OCI-LY7 (cell line): ENCODE data around the gene PODXL2. TPM values are rescaled to one million over a fixed set of nuclear protein-coding genes. Genes with fewer than 3 reads are reported as not detected.

Experiments
- BruUV-seq: library from RNA; stranded (reverse); fragments of 400-500 nt; replicated peaks from 2 replicates; lab custom pipeline; 2021; lab: Mats Ljungman, UMichigan
- CTCF ChIA-PET: fragments of 300-600 bp; sonication (Branson Sonifier 250); formaldehyde crosslinking; loops from one replicate; lab custom pipeline; 2022; ENCODE audit warnings: antibody characterized with exemption; ENCODE audit not compliant: unreplicated experiment; lab: Charles Lee
- POLR2A ChIA-PET: fragments of 300-600 bp; sonication (Branson Sonifier 250); formaldehyde crosslinking; loops from one replicate; lab custom pipeline; 2022; ENCODE audit warnings: antibody characterized with exemption; lab: Charles Lee
- DNase-seq: peaks from one replicate; pipeline ENCODE4 v3.0.0-alpha.2; 2015; ENCODE audit warnings: low spot score
- H2AFZ ChIP-seq: fragments of 200-600 bp; sonication (generic), shearing (Covaris generic); 2 replicates; pipeline ENCODE4 v1.6.1; 2014; ENCODE audit warnings: mild to moderate bottlenecking, antibody characterized with exemption, low read length, moderate library complexity
- H3K27ac ChIP-seq: fragments of 200-600 bp; sonication (generic); 2 replicates; pipeline ENCODE4 v1.5.1; 2014; ENCODE audit warnings: mixed run types, low read depth, mild to moderate bottlenecking, moderate library complexity, low read length, inconsistent platforms; ENCODE audit not compliant: poor library complexity, severe bottlenecking
- H3K36me3 ChIP-seq: fragments of 200-600 bp; sonication (generic); 2 replicates; pipeline ENCODE4 v1.6.1; 2014; ENCODE audit warnings: mild to moderate bottlenecking, antibody characterized with exemption, low read length, moderate library complexity, mixed read lengths; ENCODE audit not compliant: insufficient read depth
- H3K4me1 ChIP-seq: fragments of 200-600 bp; sonication (generic); 2 replicates; pipeline ENCODE4 v1.5.1; 2014; ENCODE audit warnings: mild to moderate bottlenecking, low read length; ENCODE audit not compliant: insufficient read depth, poor library complexity, severe bottlenecking
- H3K4me2 ChIP-seq: fragments of 200-600 bp; sonication (generic); 2 replicates; pipeline ENCODE4 v1.6.1; 2014; ENCODE audit warnings: mild to moderate bottlenecking, low read length
- H3K4me3 ChIP-seq: fragments of 200-600 bp; sonication (generic); 2 replicates; pipeline ENCODE4 v1.5.1; 2014; ENCODE audit warnings: mild to moderate bottlenecking, low read depth, low read length; ENCODE audit not compliant: poor library complexity, severe bottlenecking
- H3K79me2 ChIP-seq: fragments of 200-600 bp; sonication (generic); 2 replicates; pipeline ENCODE4 v1.6.1; 2016; ENCODE audit warnings: low read depth, mild to moderate bottlenecking, low read length, moderate library complexity, mixed read lengths; ENCODE audit not compliant: insufficient read depth
- H3K9me2 ChIP-seq: fragments of 200-600 bp; sonication (generic); 2 replicates; pipeline ENCODE4 v1.6.1; 2016; ENCODE audit warnings: mild to moderate bottlenecking, low read length, mixed read lengths; ENCODE audit not compliant: insufficient read depth
- H3K9me3 ChIP-seq: fragments of 200-600 bp; sonication (generic); 2 replicates; pipeline ENCODE4 v1.6.1; 2014; ENCODE audit warnings: mild to moderate bottlenecking, mixed run types, low read length, mixed read lengths
- H4K20me1 ChIP-seq: fragments of 200-600 bp; sonication (generic); 2 replicates; pipeline ENCODE4 v1.6.1; 2014; ENCODE audit warnings: mild to moderate bottlenecking, antibody characterized with exemption, low read length, moderate library complexity, mixed read lengths; ENCODE audit not compliant: insufficient read depth
- CTCF ChIP-seq: fragments of 200-600 bp; sonication (generic); conservative IDR thresholded peaks from 2 replicates; pipeline ENCODE4 v1.5.1; 2014; ENCODE audit warnings: mild to moderate bottlenecking, antibody characterized with exemption, low read length, moderate library complexity, mixed read lengths
- EZH2phosphoT487 ChIP-seq: fragments of 200-600 bp; sonication (generic); IDR thresholded peaks from 2 replicates; pipeline ENCODE4 v1.6.1; 2018; ENCODE audit warnings: low read depth, borderline replicate concordance, mild to moderate bottlenecking, mixed run types, antibody characterized with exemption, low read length, moderate library complexity, mixed read lengths
- intact Hi-C: fragments of 100-400 bp; cut with micrococcal nuclease; formaldehyde crosslinking; loops from one replicate; pipeline ENCODE4 v1.10.0; 2022; ENCODE audit not compliant: unreplicated experiment
- total RNA-seq, 2 experiments: library from RNA; depleted of rRNA in 1 of 2; stranded (reverse); fragments of >200 nt in 1 of 2; shearing (Covaris generic) in 1 of 2; gene quantifications; 2 replicates each; pipeline ENCODE4 v1.2.3, GENCODE V29; 2014 to 2022

The PODXL2 gene
- total RNA-seq, 2 experiments from 2014 or later, result 16.1 to 29.4 TPM

- Histone ChIP-seq H3K79me2 (no peaks in the 10 kb centered on the region), H3K9me3 (no peaks in the 10 kb centered on the region), H3K4me3 (no peak overlapping the region), H3K9me2 (no peaks in the 10 kb centered on the region), H3K4me1 (peaks cover 14% of the 10 kb centered on the region), H4K20me1 (no peaks in the 10 kb centered on the region), H3K27ac (no peak overlapping the region), H2AFZ (no peak overlapping the region), H3K36me3 (peaks cover 30% of the 10 kb centered on the region; the same call in 1 of the 2 replicates), H3K4me2 (no peak overlapping the region)
- intact Hi-C loops, result no loop called here
- ChIA-PET POLR2A (interaction anchor here (0.5 to 0.6 kb wide), 3 partner anchors 19 to 146 kb away, joined by 3 read pairs; partner anchors contain the start of gene TPRA1), CTCF (interaction anchor here (1.0 kb wide), 1 partner anchor 39 kb away, joined by 4 read pairs; no protein-coding TSS in a partner anchor)
- DNase-seq, result peak; percentile 50
- peak; percentile 57 for TF ChIP-seq CTCF
- no peak for TF ChIP-seq EZH2phosphoT487
- BruUV-seq, result no TSS peak
These were observed 65.7 kb downstream of the PODXL2 start for GRCh38 chr3:127694467-127695215.

- Histone ChIP-seq H3K4me3 (no peak overlapping the region), H3K36me3 (peaks cover 19% of the 10 kb centered on the region; the same call in 1 of the 2 replicates), H3K4me1 (peaks cover 14% of the 10 kb centered on the region), H3K9me2 (no peaks in the 10 kb centered on the region), H3K4me2 (peak overlapping the region; percentile 32; the same call in 1 of the 2 replicates), H3K9me3 (no peaks in the 10 kb centered on the region), H3K79me2 (no peaks in the 10 kb centered on the region), H2AFZ (peak overlapping the region; percentile 1; the same call in 1 of the 2 replicates), H4K20me1 (no peaks in the 10 kb centered on the region), H3K27ac (peak overlapping the region; percentile 15)
- ChIA-PET POLR2A (interaction anchor here (0.8 to 1.2 kb wide), 3 partner anchors 18 to 123 kb away, joined by 3 to 5 read pairs (median 3); no protein-coding TSS in a partner anchor), CTCF (interaction anchor here (1.1 kb wide), 1 partner anchor 16 kb away, joined by 3 read pairs; no protein-coding TSS in a partner anchor)
- TF ChIP-seq CTCF (no peak), EZH2phosphoT487 (no peak)
- DNase-seq, result peak; percentile 76
- no TSS peak for BruUV-seq
- intact Hi-C loops, result loop anchor here (2.0 kb wide), 1 partner anchor 35 kb away; no protein-coding TSS in a partner anchor
These were observed 68.7 kb downstream of the PODXL2 start for GRCh38 chr3:127697551-127698240.
